Right ventricle myocardium superior (tissue), 1 donor: ENCODE data around the gene CROCC2. TPM values are rescaled to one million over a fixed set of nuclear protein-coding genes. Genes with fewer than 3 reads are reported as not detected.

Experiments
- ATAC-seq: fragments of 200-7000 bp; cut with Tn5 transposase; one replicate; pipeline ENCODE4 v1.9.1; 2020; ENCODE audit warnings: mild to moderate bottlenecking; ENCODE audit not compliant: poor library complexity
- DNase-seq: peaks from one replicate; pipeline ENCODE4 v3.0.0-alpha.2; 2020
- intact Hi-C: fragments of 100-400 bp; cut with DNase I; formaldehyde crosslinking; loops from one replicate; pipeline ENCODE4 v1.11.2; 2022
- total RNA-seq: library from RNA; stranded (reverse); fragmentation: NEBNext Ultra II Directional; extraction: Animal tissue kit (Norgen Biotek cat#: 25700); gene quantifications from one replicate; pipeline ENCODE4 v1.2.1, GENCODE V29; 2021
- donor health status: DM: no; HTN: yes; CAD: no; lungs with severe emphysema.

Gene CROCC2
- total RNA-seq, 1 donor from 2014 or later = not detected

DNA sequence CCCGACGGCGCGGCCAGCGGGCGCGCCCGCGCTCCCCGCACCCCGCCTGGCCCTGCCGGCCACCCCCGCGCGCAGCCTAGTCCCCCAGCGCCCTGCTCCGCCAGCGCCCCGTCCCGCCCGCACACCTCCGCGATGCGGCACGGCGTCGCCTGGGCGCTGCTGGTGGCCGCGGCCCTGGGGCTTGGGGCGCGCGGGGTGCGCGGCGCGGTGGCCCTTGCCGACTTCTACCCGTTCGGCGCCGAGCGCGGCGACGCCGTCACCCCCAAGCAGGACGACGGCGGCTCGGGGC lies 92.5 kb downstream of the CROCC2 start:
- DNase-seq = no peak
- no peak for ATAC-seq

DNA sequence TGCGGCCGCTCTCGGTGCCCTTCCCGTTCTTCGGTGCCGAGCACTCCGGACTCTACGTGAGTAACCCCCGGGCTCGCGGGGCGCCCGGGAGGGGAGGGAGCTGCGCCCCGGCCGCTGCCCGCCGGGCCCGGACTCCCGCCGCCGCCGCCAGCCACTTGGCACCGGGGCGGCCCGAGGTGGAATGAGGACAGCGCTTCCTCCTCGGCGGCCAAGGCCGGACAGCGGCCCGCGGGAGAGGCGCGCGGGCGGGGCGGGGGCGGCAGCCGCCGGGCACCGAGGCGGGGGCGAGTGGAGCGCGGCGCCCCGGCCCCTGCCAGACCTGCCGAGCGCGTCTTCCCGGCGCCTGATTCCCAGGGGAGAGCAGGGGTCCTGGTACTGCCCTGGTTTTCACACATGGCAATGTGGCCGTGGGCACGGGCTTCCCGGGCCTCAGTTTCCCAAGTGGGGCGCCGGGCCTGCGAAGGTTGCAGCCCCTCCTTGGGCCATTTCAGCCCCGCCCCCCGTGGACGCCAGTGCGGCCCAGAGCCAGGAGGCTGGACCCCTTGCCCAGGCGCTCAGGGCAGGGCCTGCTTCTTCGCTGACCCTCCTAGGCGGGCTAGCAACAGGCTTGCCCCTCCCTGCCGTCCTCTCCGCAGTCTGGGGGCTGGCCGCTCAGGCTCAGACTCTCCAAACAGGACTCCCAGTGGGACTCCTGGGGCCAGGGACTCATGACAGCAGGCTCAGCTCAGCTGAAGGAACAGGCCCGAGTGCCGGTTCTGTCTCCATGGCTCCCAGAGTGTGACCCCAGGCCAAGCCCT lies 93.1 kb downstream of the CROCC2 start:
- intact Hi-C loops = no loop called here
- peak; percentile 61 for DNase-seq
- peak; percentile 9 for ATAC-seq

More for the DNA sequence above, 92.5 kb downstream of the CROCC2 start:
- intact Hi-C loops = no loop called here

DNA sequence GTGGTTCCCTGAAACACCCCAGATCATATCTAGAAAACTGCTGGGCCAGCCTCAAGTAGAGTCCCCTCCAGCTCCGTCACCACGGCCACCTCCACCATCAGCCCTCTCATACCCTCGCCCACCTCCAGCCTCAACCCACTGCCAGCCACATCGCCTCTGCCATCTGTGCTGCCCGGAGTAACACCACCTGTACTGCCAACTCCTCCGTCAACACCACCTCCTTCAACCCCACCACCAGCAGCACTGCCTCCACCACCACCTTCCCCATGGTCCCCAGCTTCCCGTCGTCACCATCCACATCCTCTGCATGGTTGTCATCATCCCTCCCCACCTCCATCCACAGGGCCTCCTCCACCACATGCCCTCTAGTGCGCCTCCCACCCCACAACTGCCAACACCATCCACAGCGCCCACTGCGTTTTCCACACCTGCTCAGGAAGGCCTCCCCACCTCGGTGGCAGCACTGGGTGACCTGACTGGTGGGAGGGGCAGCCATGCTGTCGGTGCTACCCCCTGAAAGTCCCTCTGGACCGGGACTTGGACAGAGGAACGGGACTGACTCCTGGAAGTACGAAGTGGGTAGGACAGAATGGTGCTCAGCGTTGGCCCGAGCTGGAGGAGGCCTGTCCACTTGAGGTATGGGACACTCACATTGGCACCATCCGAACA lies 93.9 kb downstream of the CROCC2 start:
- DNase-seq (no peak), ATAC-seq (no peak)
- intact Hi-C loops = no loop called here

DNA sequence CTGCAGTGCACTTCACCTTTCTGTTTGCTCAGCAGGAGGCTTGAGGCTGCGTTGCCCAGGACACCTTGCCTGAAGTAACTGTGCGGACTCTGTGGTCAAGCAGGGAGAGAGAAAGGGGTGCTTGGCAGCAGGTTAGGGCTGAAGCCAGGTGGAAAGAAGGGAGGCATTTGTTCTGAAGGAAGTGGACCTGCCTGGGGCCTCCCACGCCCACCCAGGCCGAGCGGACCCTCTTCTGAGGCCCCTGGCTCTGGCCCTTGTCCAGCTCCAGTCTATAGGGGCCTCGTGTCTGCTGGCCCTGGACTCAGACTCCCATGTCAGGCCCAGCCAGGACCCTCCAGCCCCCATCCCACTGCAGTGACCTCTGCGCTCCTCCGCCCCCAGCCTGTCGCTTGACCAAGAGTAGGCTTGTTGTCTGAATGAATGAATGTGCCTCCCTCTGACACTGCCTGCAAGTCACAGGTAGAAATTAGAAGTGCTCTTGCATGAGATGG lies 94.7 kb downstream of the CROCC2 start:
- peak; percentile 42 for DNase-seq
- ATAC-seq = no peak
- intact Hi-C loops = no loop called here

DNA sequence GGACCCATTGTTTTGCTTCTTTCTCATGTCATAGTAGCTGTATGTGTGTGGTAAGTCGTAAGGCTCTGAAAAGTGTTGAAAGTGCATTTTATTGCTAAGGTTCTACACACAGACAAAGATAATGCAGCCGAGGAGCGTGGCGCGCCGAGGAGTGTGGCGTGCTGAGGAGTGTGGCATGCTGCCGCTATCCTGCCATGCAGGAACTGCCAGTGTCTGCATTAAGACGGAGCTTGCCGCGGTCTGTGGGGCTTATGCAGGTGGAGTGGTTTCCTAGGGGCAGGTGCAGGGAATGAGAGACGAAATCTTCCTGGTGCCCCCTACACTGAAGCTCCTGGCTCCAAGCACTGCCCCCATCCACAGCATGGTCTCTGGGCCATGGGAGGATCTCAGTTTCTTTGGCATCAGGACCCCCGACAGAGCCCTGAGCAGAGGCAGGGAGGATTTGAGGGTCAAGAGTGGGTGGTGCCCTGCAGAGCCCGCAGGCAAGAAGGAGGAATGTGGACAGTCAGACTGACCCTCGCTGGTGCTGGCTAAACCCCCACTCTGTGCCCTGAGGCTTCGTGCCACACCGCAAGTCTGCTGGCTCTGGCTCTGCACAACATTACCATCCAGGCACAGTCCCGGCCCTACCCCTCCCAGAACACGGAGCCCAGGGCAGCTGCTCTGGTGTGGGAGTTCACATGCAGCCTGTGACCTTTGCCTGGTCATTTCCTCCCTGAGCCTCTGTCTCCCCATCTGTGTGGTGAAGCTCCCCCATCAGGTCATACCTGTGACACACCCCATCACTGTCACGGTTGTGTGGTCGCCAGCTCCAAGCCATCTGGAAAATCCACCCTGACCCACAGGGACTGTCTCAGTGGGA lies 95.5 kb downstream of the CROCC2 start:
- ATAC-seq = no peak
- intact Hi-C loops = no loop called here
- no peak for DNase-seq

DNA sequence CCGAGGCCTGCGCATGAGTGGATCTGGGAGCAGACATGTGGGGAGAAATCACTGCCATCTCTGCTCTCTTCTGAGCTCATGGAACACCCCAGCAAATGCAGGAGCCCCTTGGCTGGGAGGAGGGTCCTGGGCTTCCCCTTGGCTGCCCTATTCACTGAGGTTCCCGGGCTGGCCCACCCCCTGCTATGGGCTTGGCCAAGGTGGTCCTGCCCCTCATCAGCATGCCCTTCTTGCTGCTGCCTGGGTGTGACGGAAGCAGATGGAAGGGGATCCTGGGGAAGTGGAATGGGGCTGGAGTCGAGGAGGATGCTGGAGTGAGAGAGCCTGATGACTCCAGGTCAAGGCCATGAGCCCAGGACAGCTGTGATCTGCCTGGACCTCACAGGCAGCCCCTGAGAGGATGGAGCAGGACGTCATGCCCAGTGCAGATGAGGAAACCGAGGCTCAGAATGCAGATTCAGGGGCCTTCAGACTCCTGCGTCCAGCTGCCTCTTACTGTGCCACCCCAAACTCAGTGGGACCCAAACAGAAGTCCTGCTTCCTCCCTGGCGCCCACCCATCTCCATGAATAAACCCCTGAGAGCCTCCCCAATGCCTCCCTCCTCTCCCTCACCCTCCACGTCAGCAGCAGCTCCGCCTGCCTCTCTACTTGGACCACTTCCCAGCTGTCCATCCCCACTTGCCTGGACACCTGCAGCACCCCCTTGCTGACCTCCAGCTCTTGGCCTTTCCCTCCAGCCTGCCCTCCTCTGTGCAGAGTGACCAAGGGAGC lies 96.3 kb downstream of the CROCC2 start:
- no peak for ATAC-seq
- intact Hi-C loops = no loop called here
- DNase-seq = no peak

DNA sequence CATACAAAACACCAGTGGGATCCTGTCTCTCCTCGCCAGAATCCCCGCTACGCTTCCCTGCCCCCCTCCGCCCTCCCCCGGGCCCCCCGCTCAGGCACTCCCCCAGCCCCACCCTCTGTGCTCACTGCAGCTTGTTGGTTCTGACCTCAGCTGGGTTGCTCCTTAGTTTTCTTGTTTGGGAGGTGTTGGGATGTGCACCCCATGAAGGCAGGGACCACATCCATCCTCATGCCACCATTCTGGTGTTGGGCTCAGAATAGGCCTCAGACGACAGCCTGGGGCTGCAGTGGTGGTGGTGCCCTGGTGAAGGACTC lies 96.9 kb downstream of the CROCC2 start:
- no peak for ATAC-seq
- intact Hi-C loops = no loop called here
- DNase-seq = no peak

DNA sequence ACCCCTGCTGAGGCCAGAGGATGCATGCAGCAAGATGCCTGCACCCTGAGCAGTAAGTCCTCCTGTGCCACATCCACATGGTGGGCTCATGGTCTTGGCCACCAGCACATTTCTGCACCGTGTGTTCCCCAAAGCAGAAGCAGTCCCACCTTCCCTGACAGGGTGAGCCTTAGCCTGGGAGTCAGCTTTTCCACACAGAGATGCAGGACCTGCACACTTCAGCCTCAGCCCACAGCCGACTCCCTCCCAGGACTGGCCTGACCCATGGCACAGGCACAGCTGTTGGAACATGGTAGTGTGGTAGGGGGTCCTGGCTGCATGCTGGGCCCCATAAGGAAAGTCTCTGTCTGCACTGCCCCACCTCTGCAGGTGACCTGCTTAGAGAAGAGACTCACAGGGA lies 97.2 kb downstream of the CROCC2 start:
- ATAC-seq (no peak), DNase-seq (no peak)

DNA sequence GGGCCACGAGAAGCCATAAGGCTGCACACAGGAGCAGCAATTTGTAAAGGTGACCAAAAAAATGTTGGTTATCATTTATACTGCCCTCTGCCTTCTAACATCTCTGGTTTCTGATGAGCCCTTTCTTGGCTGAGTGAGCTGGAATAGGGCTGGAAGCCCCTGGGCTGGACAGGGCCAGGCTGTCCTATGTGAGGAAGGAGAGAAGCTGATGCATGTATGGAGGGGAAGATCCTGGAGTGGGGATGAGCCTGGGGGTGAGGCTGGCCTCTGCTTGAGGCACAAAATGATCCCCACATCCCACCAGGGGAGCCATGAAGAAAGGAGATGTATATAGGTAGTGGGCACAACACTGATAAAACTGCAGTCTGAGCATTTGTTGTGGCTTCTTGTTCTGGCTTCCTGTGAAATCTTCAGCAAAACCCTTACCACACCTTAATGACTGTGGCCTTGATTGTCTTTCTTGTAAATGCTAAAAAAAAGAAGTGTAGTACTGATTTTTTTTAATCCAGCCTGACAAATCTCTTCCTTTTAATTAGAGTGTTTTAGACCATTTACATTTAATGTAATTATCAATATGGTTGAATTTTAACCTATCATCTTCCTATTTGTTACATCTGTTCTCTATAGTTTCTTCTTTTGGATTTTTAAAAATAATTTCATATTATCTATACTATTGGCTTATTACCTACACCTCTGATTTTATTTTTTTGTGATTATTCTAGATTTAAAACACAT lies 97.9 kb downstream of the CROCC2 start:
- ATAC-seq (no peak), DNase-seq (no peak)
- intact Hi-C loops = no loop called here

More for the DNA sequence above, 97.2 kb downstream of the CROCC2 start:
- intact Hi-C loops = no loop called here

DNA sequence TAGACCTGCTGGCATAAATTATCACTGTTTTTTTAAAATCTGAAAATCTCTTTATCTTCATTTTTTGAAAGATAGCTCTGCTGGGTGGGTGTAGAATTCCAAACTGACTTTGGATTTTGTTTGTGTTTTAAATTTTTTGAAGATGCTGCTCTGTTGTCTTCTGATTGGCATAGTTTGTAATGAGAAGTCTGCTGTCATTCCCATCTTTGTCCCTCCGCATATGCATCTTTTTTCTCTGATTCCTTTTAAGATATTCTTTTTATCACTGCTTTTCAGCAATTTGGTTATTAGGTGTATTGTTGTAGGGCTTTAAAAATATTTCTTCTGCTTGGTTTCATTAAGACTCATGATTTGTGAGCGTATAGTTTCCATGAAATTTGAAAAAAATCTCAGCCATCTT lies 99.4 kb downstream of the CROCC2 start:
- ATAC-seq (no peak), DNase-seq (no peak)
- intact Hi-C loops = no loop called here

DNA sequence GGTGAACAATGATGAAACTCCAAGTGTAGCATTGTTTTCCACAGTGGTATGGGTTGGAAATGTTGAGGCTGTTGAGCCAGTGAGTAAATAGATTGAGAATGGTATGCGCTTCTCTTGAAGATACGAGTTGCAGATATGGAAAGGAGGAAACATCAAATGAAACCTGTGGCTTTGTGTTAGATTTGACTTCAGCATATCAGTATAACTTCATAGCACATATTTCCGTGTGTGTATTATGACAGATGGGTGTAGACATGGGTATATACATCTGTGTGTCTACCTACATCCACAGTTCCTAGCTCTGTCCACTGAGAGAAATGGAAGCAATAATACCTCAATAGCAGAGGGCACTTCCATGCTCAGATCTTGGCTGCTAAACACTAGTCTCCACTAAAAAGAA lies 100.3 kb downstream of the CROCC2 start:
- DNase-seq = no peak
- intact Hi-C loops = no loop called here
- ATAC-seq = no peak

DNA sequence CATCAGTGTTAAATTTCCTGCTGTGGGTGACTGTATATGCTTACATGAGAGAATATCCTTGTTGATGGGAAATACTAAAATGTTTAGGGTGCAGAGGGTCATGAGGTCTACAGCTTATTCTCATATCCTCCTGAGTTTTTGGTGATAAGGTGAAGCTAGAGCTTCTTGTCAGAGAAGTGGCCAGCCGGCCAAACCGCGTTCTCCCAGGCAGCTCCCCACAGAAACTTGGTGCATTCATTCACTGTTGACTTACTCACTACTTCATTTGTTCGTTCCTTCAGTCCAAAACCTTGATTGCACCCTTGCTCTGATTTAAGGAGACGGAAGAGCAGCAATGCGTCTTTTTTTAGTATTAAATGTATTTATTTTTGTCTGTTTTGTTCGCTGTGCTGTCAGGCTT lies 101.0 kb downstream of the CROCC2 start:
- intact Hi-C loops = no loop called here
- DNase-seq = no peak

DNA sequence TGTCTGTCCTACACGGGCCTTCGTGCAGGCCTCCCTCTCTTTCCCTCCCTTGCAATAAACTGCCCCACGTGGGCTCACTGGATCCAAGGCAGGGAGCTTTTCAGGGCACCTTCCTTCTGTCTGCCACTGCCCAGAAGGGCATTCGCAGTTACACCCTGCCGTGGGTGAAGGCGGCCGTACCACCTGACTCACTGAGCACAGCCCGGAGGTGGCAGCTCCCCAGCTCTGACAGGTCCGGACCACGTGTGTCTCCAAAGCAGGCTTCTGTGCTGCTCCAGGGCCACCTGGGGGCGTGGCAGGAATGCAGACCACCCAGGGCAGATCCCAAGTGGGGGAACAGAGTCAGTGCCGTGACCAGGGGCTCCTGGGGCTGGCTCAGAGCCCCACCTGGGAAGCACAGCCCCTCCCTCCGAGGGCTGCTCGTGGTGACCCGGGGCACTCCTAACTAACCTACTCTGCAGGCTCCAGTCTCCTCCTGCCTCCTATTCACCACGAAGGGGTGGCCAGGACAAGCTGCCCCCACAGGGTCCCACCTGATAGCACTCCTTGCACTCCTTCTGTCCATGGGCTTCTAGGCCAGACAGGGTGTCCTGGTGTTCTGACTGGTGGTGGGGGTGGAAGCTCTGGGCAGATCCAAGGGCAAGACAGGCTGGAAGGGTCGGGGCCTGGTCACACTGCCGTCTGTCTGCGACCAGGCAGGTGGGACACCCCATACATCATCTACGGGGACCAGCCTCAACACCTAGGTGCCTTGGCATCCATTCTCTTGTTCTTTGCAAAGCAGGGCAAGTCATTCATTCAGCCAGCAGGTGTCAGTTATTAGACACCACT lies 102.0 kb downstream of the CROCC2 start:
- DNase-seq (no peak), ATAC-seq (peak; percentile 81)
- intact Hi-C loops = no loop called here

More for the DNA sequence above, 101.0 kb downstream of the CROCC2 start:
- no peak for ATAC-seq

DNA sequence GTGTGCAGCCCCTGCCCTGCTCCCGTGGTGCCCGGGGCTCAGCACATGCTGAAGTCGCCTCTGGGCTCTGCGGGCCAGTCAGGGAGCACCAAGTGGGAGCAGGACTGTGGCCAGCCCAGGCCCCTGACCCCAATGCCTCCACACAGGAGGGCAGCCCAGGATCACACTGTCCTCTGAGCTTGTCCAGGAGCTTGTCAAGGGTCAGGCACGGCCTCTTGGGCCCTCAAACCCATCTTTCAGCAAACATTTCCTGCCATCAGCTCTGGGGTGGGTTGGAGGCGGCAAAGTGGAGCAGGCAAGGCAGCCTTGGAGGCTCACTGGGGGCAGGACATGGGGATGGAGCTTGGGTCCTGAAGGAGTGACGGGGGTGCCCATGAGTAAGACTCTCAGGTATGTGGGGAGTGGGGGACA lies 102.6 kb downstream of the CROCC2 start:
- intact Hi-C loops = no loop called here
- ATAC-seq (no peak), DNase-seq (no peak)

DNA sequence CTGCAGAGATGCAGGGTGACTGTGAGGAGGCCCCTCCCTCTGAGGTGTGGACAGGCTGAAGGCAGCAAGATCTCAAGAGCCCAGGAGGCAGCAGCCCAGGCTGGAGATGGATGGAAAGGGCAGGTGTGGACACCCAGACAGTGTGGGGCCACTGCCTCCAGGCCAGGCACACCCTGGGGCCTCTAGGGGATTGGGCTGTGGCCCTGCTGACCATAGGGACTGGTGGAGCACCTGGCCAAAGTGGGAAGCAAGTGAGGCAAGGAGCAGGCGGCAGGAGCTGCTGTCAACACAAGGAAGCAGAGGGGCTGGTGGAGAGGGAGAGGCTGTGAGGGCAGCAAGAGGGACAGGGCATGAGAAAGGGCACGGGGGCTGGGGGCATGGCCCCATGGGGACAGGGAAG lies 103.1 kb downstream of the CROCC2 start:
- intact Hi-C loops = no loop called here
- no peak for DNase-seq
- no peak for ATAC-seq

DNA sequence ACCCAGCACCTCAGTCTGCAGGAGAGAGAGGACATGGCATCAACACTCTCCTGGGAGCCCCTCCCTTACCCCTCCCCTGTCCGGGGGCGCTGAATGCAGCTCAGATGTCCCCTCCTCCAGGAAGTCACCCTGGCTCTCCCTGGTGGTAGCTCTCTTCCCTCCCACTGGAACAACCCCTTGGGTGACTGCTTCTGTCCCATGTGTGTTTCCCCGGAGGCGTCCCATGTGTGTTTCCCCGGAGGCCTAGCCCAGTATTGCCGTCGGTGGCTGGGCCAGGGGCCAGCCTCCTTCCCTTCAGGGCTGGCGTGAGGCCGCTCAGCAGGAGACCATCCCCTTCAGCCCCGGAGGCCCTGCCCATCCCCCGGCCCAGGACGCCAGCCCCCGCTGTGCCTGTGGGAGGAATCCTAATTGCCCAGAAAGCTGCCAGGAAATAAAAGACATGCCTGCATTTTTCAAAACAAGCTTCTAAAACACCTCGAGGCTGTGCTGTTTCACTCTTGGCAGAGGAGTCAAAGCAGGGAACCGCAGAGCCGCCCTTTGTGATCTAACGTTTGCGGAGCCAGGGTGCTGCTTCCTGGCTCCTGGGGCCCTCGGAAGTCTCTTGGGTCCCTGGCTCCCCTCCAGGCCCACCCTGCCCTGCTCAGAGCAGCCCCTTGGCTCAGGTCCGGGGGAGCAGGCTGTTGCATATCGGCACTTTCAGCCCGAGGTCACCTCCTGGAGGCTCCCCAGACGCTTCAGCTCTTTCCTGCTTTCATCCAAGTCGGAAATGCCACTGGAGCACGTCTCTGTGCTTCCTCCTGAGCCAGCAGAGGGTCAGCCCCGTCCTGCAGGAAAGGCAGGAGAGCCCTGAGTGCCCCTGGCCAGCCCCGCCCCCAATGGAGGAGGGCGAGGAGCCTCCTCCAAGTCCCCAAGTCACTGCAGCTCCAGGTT lies 103.7 kb downstream of the CROCC2 start:
- DNase-seq = peak; percentile 73
- intact Hi-C loops = no loop called here

More for the DNA sequence above, 103.7 kb downstream of the CROCC2 start:
- ATAC-seq = peak; percentile 43
